ENCODE results near the gene PSMG3. TPM values are rescaled to one million over a fixed set of nuclear protein-coding genes. Genes with fewer than 3 reads are reported as not detected.

The PSMG3 gene
- total RNA-seq, 2 donors from 2014 or later, result 50.0 to 51.6 TPM

DNA sequence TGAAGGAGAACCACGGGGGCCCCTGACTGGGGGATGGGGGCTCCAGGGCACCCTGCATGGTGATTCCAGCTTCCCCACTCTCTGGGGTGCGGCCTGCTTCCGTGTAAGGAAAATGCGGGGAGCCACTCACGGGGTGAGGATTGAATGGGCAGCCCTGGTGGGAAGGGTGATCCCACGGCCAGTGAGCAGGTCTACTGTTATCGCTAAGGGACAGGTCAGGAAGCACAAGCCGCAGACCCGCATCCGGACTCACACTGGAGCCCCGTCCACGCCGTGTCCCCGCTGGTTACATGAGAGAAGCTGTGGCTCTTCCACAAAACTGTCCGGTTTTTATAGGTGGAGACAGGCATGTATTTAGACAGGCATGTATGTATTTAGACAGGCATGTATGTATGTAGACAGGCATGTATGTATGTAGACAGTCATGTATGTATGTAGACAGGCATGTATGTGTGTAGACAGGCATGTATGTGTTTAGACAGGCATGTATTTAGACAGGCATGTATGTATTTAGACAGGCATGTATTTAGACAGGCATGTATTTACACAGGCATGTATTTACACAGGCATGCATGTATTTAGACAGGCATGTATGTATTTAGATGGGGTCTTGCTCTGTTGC is 5.7 kb downstream of the PSMG3 start:
- Histone ChIP-seq H3K4me1 (replicated peaks) (peaks cover 27% of the 10 kb centered on the region), H3K27ac (no peak overlapping the region), H3K36me3 (no peaks in the 10 kb centered on the region), H3K27me3 (replicated peaks; ENCODE audit: insufficient read depth) (no peaks in the 10 kb centered on the region), H3K4me3 (no peak overlapping the region), H3K9me3 (no peaks in the 10 kb centered on the region)
- WGBS, result 91% methylated on average over 15 of the region's 15 CpGs
- no peak for DNase-seq (ENCODE audit: low spot score)
- no peak for TF ChIP-seq POLR2A (IDR thresholded peaks at IDR 0.05)
- no peak for TF ChIP-seq POLR2AphosphoS5 (IDR thresholded peaks at IDR 0.05)
- TF ChIP-seq, protein P1, sequence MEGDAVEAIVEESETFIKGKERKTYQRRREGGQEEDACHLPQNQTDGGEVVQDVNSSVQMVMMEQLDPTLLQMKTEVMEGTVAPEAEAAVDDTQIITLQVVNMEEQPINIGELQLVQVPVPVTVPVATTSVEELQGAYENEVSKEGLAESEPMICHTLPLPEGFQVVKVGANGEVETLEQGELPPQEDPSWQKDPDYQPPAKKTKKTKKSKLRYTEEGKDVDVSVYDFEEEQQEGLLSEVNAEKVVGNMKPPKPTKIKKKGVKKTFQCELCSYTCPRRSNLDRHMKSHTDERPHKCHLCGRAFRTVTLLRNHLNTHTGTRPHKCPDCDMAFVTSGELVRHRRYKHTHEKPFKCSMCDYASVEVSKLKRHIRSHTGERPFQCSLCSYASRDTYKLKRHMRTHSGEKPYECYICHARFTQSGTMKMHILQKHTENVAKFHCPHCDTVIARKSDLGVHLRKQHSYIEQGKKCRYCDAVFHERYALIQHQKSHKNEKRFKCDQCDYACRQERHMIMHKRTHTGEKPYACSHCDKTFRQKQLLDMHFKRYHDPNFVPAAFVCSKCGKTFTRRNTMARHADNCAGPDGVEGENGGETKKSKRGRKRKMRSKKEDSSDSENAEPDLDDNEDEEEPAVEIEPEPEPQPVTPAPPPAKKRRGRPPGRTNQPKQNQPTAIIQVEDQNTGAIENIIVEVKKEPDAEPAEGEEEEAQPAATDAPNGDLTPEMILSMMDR (IDR thresholded peaks at IDR 0.05), result no peak
- intact Hi-C loops (cut with DNase I), result no loop called here

DNA sequence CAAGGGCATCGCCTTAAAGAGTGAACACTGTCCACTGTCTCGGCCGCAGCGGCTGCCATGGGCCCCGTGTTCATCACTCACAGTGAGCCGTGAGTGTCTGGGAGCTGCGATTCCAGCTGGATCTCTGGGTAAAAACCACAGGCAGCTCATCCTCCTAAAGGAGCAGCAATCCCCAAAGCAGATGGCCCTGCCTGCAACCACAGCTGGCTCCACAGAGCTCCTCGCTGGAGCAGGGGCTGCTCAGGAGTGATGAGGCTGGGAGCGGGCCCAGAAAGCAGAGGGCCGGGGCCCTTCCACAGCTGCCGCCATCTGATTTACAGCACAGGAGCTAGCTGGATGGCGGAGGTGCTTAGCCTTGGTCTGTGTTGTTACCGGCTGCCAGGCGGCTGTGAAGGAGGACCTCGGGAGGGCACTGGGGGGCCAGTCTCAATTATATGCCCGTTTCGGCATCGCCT is 7.2 kb downstream of the PSMG3 start:
- Histone ChIP-seq H3K27me3 (replicated peaks; ENCODE audit: insufficient read depth) (no peaks in the 10 kb centered on the region), H3K36me3 (no peaks in the 10 kb centered on the region), H3K4me1 (replicated peaks) (peaks cover 28% of the 10 kb centered on the region), H3K9me3 (no peaks in the 10 kb centered on the region), H3K4me3 (no peak overlapping the region), H3K27ac (no peak overlapping the region)
- TF ChIP-seq POLR2A (IDR thresholded peaks at IDR 0.05), result no peak
- TF ChIP-seq, protein P1 (IDR thresholded peaks at IDR 0.05), result no peak
- no peak for TF ChIP-seq POLR2AphosphoS5 (IDR thresholded peaks at IDR 0.05)
- WGBS, result 82% methylated on average over 18 of the region's 18 CpGs
- intact Hi-C loops (cut with DNase I), result no loop called here
- no peak for DNase-seq (ENCODE audit: low spot score)

DNA sequence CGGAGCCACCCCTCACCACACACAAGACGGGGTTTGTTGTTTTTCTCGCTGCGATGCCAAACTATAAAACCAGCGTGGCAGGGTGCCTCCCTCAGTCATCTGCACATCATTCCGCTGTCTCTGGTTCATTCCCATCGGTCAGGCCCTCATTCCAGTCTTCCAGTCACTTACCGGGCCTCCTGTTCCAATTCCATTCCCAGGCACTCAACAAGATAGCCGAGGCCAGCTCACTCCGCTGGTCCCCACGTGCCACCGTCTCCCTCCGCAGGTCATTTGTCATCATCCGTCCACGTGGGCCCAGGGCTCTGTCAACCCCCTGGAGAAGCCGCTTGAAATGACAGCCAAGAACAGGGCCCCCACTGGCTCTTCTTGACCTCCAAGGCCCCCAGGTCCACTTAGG is 7.7 kb downstream of the PSMG3 start:
- Histone ChIP-seq H3K9me3 (no peaks in the 10 kb centered on the region), H3K4me1 (replicated peaks) (peaks cover 28% of the 10 kb centered on the region), H3K36me3 (no peaks in the 10 kb centered on the region), H3K4me3 (no peak overlapping the region), H3K27me3 (replicated peaks; ENCODE audit: insufficient read depth) (no peaks in the 10 kb centered on the region), H3K27ac (no peak overlapping the region)
- whole genome bisulfite sequencing, result 56% methylated on average over 16 of the region's 16 CpGs
- TF ChIP-seq POLR2A (IDR thresholded peaks at IDR 0.05), result no peak
- TF ChIP-seq POLR2AphosphoS5 (IDR thresholded peaks at IDR 0.05), result no peak
- TF ChIP-seq, protein P1 (IDR thresholded peaks at IDR 0.05), result no peak
- no peak for DNase-seq (ENCODE audit: low spot score)
- intact Hi-C loops (cut with DNase I), result no loop called here

DNA sequence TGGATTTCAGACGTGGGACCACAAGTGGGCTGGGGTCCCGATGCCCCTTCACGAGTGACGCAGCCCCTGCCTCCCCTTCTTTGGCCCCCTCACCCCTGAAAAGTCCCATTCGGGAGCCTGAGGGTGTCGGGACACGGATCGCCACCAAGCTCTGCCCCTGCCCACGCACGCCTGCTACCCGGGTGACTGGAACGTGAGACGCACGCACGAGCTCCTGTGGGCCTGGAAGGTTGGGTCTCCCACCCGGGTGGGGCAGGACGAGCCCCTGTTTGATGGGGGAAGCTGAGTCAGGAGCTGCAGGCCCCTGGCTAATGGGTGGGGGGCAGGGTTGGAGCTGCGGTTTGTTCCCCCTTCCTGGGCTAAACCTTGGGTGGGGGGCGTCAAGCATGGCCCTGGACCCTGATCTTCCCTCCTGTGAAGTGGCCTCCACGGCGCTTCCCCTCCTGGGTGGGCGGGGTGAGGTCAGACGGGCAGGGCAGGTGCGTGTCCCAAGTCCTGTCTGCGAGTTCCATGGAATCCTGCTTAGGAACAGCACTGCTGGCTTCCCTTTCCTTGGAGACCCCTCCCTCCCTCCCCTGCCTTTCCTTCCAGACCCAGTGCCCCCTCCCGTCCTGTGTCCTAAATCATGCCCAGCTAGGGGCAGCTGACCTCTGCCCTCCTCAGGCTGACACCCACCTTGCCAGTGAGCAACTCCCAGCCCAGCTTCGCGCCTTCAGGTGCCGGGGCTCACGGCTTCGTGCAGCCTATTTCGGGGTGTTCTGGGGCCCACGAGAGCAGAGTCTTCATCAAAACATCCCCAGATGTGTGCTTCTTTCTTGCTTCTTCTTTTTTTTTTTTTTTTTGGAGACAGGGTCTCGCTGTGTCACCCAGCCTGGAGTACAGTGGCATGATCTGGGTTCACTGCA is 8.5 kb downstream of the PSMG3 start:
- H3K4me3 ChIP-seq, result no peak overlapping the region
- intact Hi-C loops (cut with DNase I), result no loop called here
- H3K36me3 ChIP-seq, result no peaks in the 10 kb centered on the region
- DNase-seq (ENCODE audit: low spot score), result no peak
- no peaks in the 10 kb centered on the region for H3K27me3 ChIP-seq (replicated peaks; ENCODE audit: insufficient read depth)
- WGBS, result 81% methylated on average over 33 of the region's 34 CpGs
- H3K9me3 ChIP-seq, result no peaks in the 10 kb centered on the region
- peak overlapping the region; percentile 83 to 87 for H3K27ac ChIP-seq
- TF ChIP-seq POLR2AphosphoS5 (IDR thresholded peaks at IDR 0.05) (no peak), POLR2A (IDR thresholded peaks at IDR 0.05) (no peak)
- TF ChIP-seq, protein P1 (IDR thresholded peaks at IDR 0.05), result no peak
- peaks cover 28% of the 10 kb centered on the region for H3K4me1 ChIP-seq (replicated peaks)

Measured in prostate gland (tissue), 2 donors.